GM19193 (cell line): Measurements from ENCODE around the gene ERC1.
A peak's percentile ranks its signal among the peaks of the same experiment; 100 is the strongest.

ENCODE experiments used
- POLR2A ChIP-seq: IDR thresholded peaks from 4 replicates; pipeline ENCODE4 v1.6.1; 2011; ENCODE audit not compliant: insufficient read depth, insufficient read length; ENCODE audit errors: extremely low read depth

The ERC1 gene

DNA sequence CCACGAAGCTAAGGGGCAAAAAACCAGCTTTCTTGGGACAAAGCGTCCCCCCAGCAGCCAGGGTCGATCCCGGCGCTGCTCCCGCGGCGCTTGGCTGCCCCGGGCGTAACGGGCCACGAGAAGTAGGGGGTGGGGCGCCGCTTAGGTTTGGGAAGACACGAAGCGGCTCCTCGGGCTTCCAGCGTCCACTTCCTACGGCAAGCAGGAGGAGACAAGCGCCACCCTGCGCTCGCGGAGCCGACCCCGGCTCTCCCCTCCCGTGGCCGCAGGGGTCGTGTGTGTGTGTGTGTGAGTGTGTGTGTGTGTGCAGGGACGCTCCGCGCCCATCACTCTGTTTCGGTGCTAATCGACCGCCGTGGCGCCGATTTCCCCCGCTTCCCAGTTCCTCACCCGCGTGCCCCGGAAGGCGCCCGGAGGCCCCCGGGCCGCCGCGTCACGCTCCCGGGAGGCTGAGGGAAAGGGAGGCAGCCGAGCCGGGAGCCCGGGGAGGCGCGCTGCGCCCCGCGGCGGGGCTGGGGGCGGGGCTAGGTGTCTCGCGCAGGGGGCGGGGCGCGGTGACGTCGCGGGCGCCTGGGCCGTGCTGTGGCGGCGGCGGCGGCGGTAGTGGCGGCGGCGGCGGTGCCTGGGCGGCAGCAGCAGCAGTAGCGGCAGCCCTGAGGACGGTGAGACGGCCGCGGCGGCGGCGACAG, at the start of gene ERC1:
Gene ERC1 (plus strand): TSS at position 563 of the 689 bp plus-strand sequence. CDS start 36,681 bp downstream, outside the sequence.
- TF ChIP-seq POLR2A, result peak; percentile 58

- TF ChIP-seq POLR2A, result no peak
These were observed 48.0 kb upstream of the ERC1 start for GRCh38 chr12:943051-943450.

DNA sequence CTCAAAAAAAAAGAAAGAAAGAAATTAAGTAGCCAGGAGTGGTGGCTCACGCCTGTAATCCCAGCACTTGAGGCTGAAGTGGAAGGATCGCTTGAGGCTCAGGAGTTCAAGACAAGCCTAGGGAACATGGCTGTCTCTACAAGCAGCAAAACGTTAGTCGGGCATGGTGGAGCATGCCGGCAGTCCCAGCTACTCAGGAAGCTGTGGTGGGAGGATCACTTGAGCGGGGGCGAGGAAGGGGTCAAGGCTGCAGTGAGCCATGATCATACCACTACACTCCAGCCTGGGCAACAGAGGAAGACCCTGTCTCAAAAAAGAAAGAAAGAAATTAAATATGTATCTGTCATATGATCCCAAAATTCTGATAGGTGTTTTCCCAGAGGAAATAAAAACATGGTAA, 46.8 kb upstream of the ERC1 start:
- TF ChIP-seq POLR2A, result no peak

DNA sequence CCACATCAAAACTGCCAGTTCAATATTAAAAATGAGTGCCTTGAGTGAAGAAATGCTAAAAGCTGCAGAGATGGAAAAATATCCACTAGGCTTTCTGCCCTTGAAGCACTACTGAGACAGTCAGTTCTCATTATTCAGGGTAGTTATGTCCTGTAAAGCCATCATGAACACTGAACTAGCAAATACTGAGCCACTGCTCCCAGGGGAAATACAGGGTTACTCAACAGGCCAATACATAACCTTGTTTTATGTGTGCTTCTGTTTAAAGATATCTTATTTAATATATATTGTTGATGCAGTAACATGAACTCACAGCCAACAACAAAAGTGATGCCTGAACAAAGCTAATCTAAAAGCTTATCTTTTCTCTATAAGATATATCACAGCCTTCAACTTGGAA, 44.8 kb upstream of the ERC1 start:
- TF ChIP-seq POLR2A, result no peak

GRCh38 chr12:946631-947030, 44.4 kb upstream of the ERC1 start:
- TF ChIP-seq POLR2A, result no peak

GRCh38 chr12:948238-948637, 42.8 kb upstream of the ERC1 start:
- TF ChIP-seq POLR2A, result no peak

- TF ChIP-seq POLR2A, result peak; percentile 93
These were observed 41.4 kb upstream of the ERC1 start, which contains the start of gene RAD52 for GRCh38 chr12:949453-950191. RAD52 (minus strand) TSS chr12:949694; CDS start chr12:933058, 16,636 bp downstream.

- no peak for TF ChIP-seq POLR2A
These were observed 39.8 kb upstream of the ERC1 start for GRCh38 chr12:951176-951575.

DNA sequence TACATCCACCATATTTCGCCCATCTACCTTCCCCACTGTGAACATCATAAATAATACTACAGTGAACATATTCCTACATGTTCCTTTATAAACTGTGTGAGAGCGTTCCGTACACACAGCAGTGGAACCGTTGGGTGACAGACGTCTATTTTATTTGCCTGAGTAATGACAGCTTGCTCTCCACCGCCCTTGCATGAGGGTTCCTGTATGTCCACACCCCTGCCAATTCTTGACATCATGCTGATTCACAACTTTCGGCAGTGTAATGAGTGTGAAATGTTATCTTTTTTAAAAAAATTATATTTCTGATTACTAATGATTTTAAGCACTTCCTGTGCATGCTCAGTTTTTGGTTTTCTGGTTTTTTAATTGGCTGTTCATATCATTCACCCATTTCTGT, 37.2 kb upstream of the ERC1 start:
- TF ChIP-seq POLR2A, result no peak

DNA sequence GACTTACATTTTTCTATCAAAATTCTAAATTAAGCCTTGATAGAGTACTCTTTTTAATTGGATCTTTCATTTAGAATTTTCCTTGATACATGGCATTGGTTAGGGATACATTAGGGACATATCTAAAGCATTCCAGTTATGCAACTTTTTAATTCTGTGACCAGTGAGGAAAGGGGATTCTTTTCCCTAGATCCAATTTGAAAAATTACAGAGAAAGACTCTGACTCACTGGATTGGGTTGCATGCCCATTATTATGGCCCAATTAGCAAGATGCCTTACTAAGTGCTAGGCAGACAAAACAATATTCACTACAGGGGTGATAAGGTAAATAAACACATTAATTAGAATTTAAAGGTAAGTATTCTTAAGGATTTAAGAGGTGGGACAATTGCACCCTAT, 36.3 kb upstream of the ERC1 start:
- no peak for TF ChIP-seq POLR2A

DNA sequence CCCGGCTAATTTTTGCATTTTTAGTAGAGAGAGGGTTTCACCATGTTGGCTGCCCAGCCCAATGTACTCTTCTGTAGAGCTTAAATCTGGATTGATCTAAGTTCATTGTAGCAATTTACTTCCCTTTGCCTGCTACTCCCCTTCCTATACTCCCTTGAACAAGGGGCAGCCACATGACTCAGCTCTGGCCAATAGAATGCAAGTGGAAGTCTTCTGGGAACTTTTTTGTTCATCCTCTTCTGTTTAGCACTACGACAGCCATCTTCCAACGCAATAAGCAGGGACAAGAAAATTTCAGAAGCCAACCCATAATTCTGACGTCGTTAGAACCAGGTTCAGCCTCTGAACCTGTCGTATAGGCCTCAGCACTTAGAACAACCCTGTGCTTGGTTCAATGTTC, 35.1 kb upstream of the ERC1 start:
- TF ChIP-seq POLR2A, result no peak

GRCh38 chr12:958588-959123, 32.4 kb upstream of the ERC1 start:
- TF ChIP-seq POLR2A, result no peak

DNA sequence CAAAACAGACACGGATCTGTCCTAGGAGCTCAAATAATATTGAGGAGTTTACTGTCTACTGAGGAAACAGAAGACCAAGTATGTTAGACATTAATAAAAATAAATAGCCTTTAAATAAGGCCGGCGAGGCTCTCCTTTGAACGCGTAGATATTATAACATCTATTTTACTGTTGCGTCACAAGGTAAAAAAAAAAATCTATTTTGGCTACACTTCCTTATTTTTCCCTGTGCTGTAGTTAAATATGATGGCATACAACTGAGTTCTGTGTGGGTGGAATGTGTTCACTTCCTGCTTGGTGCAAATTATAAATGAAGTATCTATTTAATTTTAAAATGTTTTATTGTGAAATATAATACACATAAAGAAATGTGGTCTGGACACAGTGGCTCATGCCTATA, 24.3 kb upstream of the ERC1 start:
- TF ChIP-seq POLR2A, result no peak

DNA sequence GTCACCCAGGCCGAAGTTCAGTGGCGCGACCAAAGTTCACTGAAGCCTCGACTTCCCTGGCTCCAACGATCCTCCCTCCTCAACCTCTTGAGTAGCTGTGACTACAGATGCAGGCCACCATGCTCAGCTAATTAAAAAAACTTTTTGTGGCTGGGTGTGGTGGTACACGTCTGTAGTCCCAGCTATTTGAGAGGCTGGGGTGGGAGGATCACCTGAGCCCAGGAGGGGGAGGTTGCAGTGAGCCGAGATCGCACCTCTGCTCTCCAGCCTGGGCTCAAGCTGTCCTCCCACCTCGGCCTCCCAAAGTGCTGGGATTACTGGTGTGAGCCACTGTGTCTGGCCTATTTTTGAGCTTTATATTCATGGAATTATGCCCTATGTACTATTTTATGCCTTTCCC, 23.4 kb upstream of the ERC1 start:
- no peak for TF ChIP-seq POLR2A

DNA sequence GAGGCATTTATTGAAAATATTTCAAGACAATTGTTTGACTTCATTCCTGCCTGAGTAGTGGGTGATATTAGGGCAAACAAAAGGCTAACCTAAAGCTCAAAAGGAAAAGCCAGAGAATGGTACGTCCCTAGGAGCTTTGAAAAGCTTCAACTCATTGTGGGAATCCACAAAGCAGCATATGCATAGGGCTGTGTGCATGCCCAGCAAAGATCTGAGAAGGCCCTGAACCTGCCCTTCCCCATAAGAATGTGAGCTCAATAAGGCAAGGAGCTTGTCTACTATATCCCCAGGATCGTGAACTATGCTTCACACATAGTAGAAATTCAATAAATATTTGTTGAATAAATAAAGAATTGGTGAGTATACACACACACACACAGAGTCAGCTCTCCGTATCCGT, 22.5 kb upstream of the ERC1 start:
- TF ChIP-seq POLR2A, result no peak

DNA sequence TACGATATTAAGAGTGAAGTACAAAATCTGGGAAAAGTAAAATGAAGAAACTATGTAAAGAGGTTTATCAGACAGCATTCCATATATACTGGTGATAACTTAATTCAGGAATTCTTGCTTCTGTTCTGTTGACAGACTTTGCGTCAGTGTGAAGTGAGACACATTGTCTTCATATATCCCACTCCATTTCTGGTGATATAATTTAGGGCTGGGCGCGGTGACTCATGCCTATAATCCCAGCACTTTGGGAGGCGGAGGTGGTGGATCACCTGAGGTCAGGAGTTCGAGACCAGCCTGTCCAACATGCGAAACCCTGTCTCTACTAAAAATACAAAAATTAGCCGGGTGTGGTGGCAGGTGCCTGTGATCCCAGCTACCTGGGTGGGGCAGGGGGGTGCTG, 21.2 kb upstream of the ERC1 start:
- TF ChIP-seq POLR2A, result no peak
